HepG2 (cell line): Measurements from ENCODE around the gene HNRNPL. TPM values are rescaled to one million over a fixed set of nuclear protein-coding genes. Genes with fewer than 3 reads are reported as not detected.
A peak's percentile ranks its signal among the peaks of the same experiment; 100 is the strongest.

ENCODE experiments used
- ISL2 ChIP-seq: sonication (generic); formaldehyde crosslinking; IDR thresholded peaks from 2 replicates; pipeline ENCODE4 v1.5.0; 2020; ENCODE audit warnings: missing genetic modification reagents
- JUN ChIP-seq: sonication (generic); formaldehyde crosslinking; IDR thresholded peaks from 2 replicates; pipeline ENCODE4 v1.4.0; 2020; ENCODE audit warnings: mild to moderate bottlenecking, missing genetic modification reagents
- KAT7 ChIP-seq: IDR thresholded peaks from 2 replicates; pipeline ENCODE4 v1.6.1; 2018; ENCODE audit warnings: borderline replicate concordance, missing compliant biosample characterization
- KDM2A ChIP-seq: sonication (generic); formaldehyde crosslinking; IDR thresholded peaks from 2 replicates; pipeline ENCODE4 v1.4.0; 2020; ENCODE audit warnings: low read depth, missing genetic modification reagents, borderline replicate concordance
- SIN3A ChIP-seq: IDR thresholded peaks from 2 replicates; pipeline ENCODE4 v1.6.1; 2011; ENCODE audit warnings: low read depth, mild to moderate bottlenecking, control low read depth, low read length, borderline replicate concordance
- SIN3B ChIP-seq: fragments of 150-350 bp; IDR thresholded peaks from 2 replicates; pipeline ENCODE4 v1.6.1; 2014; ENCODE audit warnings: low read length
- SMARCC2 ChIP-seq: fragments of 450-650 bp; IDR thresholded peaks from 2 replicates; pipeline ENCODE4 v1.6.1; 2017; ENCODE audit warnings: antibody characterized with exemption, mild to moderate bottlenecking
- TCF7L2 ChIP-seq: IDR thresholded peaks from 2 replicates; pipeline ENCODE4 v1.6.1; 2011; ENCODE audit warnings: mild to moderate bottlenecking, low read depth, low read length, moderate library complexity
- ZNF138 ChIP-seq: sonication (generic); formaldehyde crosslinking; IDR thresholded peaks from 2 replicates; pipeline ENCODE4 v1.5.0; 2020; ENCODE audit warnings: mild to moderate bottlenecking, low read depth, missing genetic modification reagents
- ZNF225 ChIP-seq: sonication (generic); formaldehyde crosslinking; IDR thresholded peaks from 2 replicates; pipeline ENCODE4 v1.4.0; 2020; ENCODE audit warnings: mild to moderate bottlenecking, missing genetic modification reagents
- ZNF275 ChIP-seq: sonication (generic); formaldehyde crosslinking; IDR thresholded peaks from 2 replicates; pipeline ENCODE4 v1.8.0; 2022; ENCODE audit warnings: missing genetic modification reagents, mild to moderate bottlenecking, inconsistent platforms, borderline replicate concordance
- ZNF33B ChIP-seq: sonication (generic); formaldehyde crosslinking; IDR thresholded peaks from 2 replicates; pipeline ENCODE4 v1.5.1; 2020; ENCODE audit warnings: mild to moderate bottlenecking, missing genetic modification reagents
- ZNF343 ChIP-seq: sonication (generic); formaldehyde crosslinking; IDR thresholded peaks from 2 replicates; pipeline ENCODE4 v1.4.0; 2020; ENCODE audit warnings: mild to moderate bottlenecking, missing genetic modification reagents
- ZNF549 ChIP-seq: sonication (generic); formaldehyde crosslinking; IDR thresholded peaks from 2 replicates; pipeline ENCODE4 v1.5.0; 2020; ENCODE audit warnings: missing genetic modification reagents
- ZNF564 ChIP-seq: sonication (generic); formaldehyde crosslinking; IDR thresholded peaks from 2 replicates; pipeline ENCODE4 v1.8.1; 2023; ENCODE audit warnings: mild to moderate bottlenecking, missing genetic modification reagents
- ZNF629 ChIP-seq: sonication (generic); formaldehyde crosslinking; conservative IDR thresholded peaks from 2 replicates; pipeline ENCODE4 v1.5.0; 2020; ENCODE audit warnings: missing genetic modification reagents
- ZNF724P ChIP-seq: sonication (generic); formaldehyde crosslinking; IDR thresholded peaks from 2 replicates; pipeline ENCODE4 v1.8.0; 2022; ENCODE audit warnings: missing genetic modification reagents, borderline replicate concordance
- polyA plus RNA-seq, 8 experiments: library from polyadenylated mRNA; depleted of rRNA in 3 of 8; stranded (reverse) in 7 of 8; unstranded in 1 of 8; fragments of >200 nt; fragmentation: Illumina TruSeq in 4 of 8; extraction: Trizol in 4 of 8; gene quantifications; 2 replicates each; pipeline versions ENCODE4 v1.2.1 to v1.2.3, GENCODE V29; 2011 to 2016; ENCODE audit warnings: low read depth in 4 of 8, missing spikeins in 1 of 8, mixed read lengths in 1 of 8; ENCODE audit not compliant: insufficient read depth in 1 of 8
- total RNA-seq, 5 experiments: library from RNA; depleted of rRNA; stranded (reverse); fragments of >200 nt; fragmentation: Illumina TruSeq; extraction: Trizol; gene quantifications; 2 replicates each; pipeline ENCODE4 v1.2.3, GENCODE V29; 2016; ENCODE audit warnings: low read depth in 1 of 5
- TF ChIP-seq, protein P1 (sequence below): sonication (generic); formaldehyde crosslinking; IDR thresholded peaks from 2 replicates; pipeline ENCODE4 v1.5.1; 2020; ENCODE audit warnings: mild to moderate bottlenecking, missing genetic modification reagents, moderate library complexity
- TF ChIP-seq, protein P2 (sequence below): sonication (generic); formaldehyde crosslinking; IDR thresholded peaks from 2 replicates; pipeline ENCODE4 v1.5.0; 2020; ENCODE audit warnings: mild to moderate bottlenecking, missing genetic modification reagents
- TF ChIP-seq, protein P3 (sequence below): sonication (generic); formaldehyde crosslinking; IDR thresholded peaks from 2 replicates; pipeline ENCODE4 v1.4.0; 2020; ENCODE audit warnings: missing genetic modification reagents

HNRNPL gene
- total and polyA plus RNA-seq, 2 of the 13 experiments (the other 11 are each of a cell fraction or from before 2014, with no cell fraction given) = 156 to 278 TPM

DNA sequence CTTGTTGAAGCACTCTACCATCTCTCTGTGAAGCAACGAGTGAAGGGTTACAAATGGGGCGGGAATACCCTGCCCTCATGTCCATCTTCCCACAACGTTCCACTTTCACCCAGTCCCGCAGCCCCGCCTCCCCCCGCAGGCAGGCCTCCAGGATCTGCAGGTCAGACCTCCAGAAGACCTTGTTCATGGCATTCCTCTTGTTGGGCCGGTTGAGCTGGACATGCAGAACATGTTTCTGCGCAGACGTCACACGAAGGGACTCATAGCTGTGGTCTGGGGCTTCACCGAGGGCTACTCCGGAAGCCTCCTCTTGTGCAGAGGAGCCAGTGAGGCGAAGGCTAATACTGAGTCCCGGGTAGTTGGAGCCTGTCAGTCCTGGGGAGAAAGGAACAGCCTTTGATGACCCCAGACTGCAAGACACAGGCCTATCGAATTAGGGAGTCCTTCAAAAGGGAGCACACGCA is 18.6 kb downstream of the HNRNPL start (continued):
- TF ChIP-seq, protein P1, sequence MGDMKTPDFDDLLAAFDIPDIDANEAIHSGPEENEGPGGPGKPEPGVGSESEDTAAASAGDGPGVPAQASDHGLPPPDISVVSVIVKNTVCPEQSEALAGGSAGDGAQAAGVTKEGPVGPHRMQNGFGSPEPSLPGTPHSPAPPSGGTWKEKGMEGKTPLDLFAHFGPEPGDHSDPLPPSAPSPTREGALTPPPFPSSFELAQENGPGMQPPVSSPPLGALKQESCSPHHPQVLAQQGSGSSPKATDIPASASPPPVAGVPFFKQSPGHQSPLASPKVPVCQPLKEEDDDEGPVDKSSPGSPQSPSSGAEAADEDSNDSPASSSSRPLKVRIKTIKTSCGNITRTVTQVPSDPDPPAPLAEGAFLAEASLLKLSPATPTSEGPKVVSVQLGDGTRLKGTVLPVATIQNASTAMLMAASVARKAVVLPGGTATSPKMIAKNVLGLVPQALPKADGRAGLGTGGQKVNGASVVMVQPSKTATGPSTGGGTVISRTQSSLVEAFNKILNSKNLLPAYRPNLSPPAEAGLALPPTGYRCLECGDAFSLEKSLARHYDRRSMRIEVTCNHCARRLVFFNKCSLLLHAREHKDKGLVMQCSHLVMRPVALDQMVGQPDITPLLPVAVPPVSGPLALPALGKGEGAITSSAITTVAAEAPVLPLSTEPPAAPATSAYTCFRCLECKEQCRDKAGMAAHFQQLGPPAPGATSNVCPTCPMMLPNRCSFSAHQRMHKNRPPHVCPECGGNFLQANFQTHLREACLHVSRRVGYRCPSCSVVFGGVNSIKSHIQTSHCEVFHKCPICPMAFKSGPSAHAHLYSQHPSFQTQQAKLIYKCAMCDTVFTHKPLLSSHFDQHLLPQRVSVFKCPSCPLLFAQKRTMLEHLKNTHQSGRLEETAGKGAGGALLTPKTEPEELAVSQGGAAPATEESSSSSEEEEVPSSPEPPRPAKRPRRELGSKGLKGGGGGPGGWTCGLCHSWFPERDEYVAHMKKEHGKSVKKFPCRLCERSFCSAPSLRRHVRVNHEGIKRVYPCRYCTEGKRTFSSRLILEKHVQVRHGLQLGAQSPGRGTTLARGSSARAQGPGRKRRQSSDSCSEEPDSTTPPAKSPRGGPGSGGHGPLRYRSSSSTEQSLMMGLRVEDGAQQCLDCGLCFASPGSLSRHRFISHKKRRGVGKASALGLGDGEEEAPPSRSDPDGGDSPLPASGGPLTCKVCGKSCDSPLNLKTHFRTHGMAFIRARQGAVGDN (CRISPR knock-in tag) = no peak; the same call in 1 of the 2 replicates
- TF ChIP-seq KAT7 (CRISPR knock-in tag) (no peak; the same call in 1 of the 2 replicates), ZNF138 (CRISPR knock-in tag) (0 out of 2 replicates have a peak, but pooled peaks have one; percentile 34), JUN (no peak), ZNF275 (CRISPR knock-in tag) (0 out of 2 replicates have a peak, but pooled peaks have one; percentile 53), ZNF564 (CRISPR knock-in tag) (no peak), ZNF343 (CRISPR knock-in tag) (no peak), ZNF629 (CRISPR knock-in tag) (0 out of 2 replicates have a peak, but pooled peaks have one; percentile 20), ZNF33B (CRISPR knock-in tag) (no peak; the same call in 1 of the 2 replicates), SIN3B (no peak), SIN3A (no peak; the same call in 1 of the 2 replicates), ZNF724P (CRISPR knock-in tag) (0 out of 2 replicates have a peak, but pooled peaks have one; percentile 58), KDM2A (no peak), ZNF549 (CRISPR knock-in tag) (no peak), TCF7L2 (no peak), ISL2 (CRISPR knock-in tag) (no peak), ZNF225 (CRISPR knock-in tag) (no peak), SMARCC2 (no peak)
- TF ChIP-seq, protein P2, sequence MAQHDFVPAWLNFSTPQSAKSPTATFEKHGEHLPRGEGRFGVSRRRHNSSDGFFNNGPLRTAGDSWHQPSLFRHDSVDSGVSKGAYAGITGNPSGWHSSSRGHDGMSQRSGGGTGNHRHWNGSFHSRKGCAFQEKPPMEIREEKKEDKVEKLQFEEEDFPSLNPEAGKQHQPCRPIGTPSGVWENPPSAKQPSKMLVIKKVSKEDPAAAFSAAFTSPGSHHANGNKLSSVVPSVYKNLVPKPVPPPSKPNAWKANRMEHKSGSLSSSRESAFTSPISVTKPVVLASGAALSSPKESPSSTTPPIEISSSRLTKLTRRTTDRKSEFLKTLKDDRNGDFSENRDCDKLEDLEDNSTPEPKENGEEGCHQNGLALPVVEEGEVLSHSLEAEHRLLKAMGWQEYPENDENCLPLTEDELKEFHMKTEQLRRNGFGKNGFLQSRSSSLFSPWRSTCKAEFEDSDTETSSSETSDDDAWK = no peak
- TF ChIP-seq, protein P3, sequence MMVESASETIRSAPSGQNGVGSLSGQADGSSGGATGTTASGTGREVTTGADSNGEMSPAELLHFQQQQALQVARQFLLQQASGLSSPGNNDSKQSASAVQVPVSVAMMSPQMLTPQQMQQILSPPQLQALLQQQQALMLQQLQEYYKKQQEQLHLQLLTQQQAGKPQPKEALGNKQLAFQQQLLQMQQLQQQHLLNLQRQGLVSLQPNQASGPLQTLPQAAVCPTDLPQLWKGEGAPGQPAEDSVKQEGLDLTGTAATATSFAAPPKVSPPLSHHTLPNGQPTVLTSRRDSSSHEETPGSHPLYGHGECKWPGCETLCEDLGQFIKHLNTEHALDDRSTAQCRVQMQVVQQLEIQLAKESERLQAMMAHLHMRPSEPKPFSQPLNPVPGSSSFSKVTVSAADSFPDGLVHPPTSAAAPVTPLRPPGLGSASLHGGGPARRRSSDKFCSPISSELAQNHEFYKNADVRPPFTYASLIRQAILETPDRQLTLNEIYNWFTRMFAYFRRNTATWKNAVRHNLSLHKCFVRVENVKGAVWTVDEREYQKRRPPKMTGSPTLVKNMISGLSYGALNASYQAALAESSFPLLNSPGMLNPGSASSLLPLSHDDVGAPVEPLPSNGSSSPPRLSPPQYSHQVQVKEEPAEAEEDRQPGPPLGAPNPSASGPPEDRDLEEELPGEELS (CRISPR knock-in tag) = peak; percentile 11; the same call in 1 of the 2 replicates
